T-helper 1 cell treated with Interleukin-12 subunit alpha and Interleukin-12 subunit beta and Interleukin-4 antibody, amounts not matched to agents 30 ng/mL and 1 ng/mL, for 36 hours (primary cell): ENCODE data around the gene SNRPA. TPM values are rescaled to one million over a fixed set of nuclear protein-coding genes. Genes with fewer than 3 reads are reported as not detected.

ENCODE experiments used
- intact Hi-C: fragments of 100-400 bp; cut with micrococcal nuclease; formaldehyde crosslinking; loops from one replicate; pipeline ENCODE4 v1.15.1; 2024
- total RNA-seq: library from RNA; stranded (reverse); gene quantifications from 2 replicates; pipeline ENCODE4 v1.2.3, GENCODE V29; 2022

Gene SNRPA
- total RNA-seq, 1 donor from 2014 or later, result 142 TPM

DNA sequence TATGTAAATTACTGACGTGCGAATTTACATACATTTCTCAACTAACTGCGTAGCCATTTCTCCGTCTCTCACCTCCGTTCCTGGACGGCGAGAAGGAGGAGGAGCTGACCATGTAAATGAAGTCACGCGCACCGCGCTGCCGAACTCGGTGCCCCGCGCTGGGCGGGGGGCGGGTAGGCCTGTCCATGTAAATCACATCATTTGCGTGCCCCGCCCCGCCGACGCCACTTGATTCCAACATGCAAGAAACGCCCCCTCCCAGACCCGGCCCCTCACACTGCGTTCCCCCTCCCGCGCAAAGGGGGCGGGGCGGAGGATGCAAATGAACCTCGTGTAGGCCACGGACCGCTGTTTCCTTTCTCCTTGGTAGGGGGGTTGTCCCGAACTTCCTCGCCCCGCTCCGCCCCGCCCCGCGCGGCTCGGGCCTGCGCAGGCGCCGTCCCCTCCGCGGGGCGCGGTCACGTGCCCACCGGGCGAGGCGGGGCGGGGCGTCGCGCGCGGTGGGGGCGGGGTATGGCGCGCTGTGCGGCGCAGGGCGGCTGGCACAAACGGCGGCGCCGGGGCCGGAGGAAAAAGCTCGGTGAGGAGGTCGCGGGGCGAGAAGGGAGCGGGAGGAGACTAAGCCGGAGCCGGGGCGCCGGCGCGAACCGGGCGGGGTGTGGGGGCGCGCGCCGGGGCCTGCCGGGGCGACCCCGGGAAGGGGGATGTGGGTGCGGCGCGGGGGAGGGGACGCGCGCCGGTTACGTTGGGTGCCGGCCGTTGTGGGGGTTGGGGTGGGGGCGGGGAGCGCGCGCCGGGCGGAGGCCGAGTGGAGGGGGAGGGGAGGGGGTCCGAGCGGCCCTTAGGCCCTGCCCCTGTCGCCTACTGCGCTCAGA lies 47.9 kb downstream of the SNRPA start, which contains the start of gene EGLN2:
Gene EGLN2 (plus strand): TSS at position 509 of the 875 bp plus-strand sequence. CDS start 1,382 bp downstream, outside the sequence.
- intact Hi-C loops, result loop anchor here (1.0 to 5.0 kb wide), 16 partner anchors 7 to 553 kb away; partner anchors contain the start of genes ACTMAP, BLVRB, C19orf47 and NUMBL

DNA sequence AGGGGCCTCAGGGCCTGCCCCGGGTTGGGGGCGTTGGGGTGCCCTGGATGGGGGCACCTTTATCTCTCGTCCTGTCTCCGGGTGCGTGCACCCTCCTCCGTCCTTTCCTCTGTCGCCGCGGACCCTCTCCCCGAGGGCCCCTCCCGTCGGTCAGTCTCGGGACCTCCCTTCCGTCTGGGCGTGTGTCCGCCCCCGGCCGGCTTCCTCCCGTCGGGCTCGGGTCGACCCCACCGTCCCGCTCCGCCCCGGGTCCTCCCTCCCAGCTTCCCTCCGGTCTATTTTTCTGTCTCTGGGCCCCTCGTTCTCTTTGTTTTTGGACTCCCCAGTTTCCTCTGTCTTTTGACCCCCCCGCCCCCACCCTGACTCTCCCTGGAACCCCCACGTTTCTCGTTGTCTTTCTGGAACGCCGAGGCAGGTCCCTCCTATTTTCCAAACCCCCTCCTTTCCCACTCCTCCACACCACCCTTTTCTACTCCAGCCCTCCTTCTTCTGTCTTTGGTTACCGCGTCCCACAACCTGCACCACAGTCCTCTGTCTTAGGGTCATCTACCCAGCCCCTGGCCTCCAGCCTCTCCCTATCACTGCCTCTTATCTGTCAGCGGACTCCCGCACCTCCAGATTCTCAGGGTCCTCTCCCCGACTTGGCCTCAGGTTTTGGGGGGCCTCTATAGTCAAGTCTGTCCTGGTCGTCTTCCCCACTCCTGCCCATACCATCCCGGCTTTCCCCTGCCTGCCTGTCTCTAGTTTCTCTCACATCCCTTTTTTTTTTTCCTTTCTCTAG lies 48.7 kb downstream of the SNRPA start:
- intact Hi-C loops, result loop anchor here (2.0 to 5.0 kb wide), 5 partner anchors 195 to 553 kb away; partner anchors contain the start of genes C19orf47, PLD3 and TGFB1

DNA sequence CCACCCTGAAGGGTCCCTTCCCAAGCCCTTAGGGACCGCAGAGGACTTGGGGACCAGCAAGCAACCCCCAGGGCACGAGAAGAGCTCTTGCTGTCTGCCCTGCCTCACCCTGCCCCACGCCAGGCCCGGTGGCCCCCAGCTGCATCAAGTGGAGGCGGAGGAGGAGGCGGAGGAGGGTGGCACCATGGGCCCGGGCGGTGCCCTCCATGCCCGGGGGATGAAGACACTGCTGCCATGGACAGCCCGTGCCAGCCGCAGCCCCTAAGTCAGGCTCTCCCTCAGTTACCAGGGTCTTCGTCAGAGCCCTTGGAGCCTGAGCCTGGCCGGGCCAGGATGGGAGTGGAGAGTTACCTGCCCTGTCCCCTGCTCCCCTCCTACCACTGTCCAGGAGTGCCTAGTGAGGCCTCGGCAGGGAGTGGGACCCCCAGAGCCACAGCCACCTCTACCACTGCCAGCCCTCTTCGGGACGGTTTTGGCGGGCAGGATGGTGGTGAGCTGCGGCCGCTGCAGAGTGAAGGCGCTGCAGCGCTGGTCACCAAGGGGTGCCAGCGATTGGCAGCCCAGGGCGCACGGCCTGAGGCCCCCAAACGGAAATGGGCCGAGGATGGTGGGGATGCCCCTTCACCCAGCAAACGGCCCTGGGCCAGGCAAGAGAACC lies 49.5 kb downstream of the SNRPA start:
- intact Hi-C loops, result loop anchor here (5.0 kb wide), 1 partner anchor 507 kb away; no protein-coding TSS in a partner anchor

GRCh38 chr19:40800997-40801377 lies 50.0 kb downstream of the SNRPA start:
- intact Hi-C loops, result loop anchor here (5.0 kb wide), 1 partner anchor 506 kb away; no protein-coding TSS in a partner anchor

GRCh38 chr19:40801426-40802299 lies 50.7 kb downstream of the SNRPA start:
- intact Hi-C loops, result loop anchor here (1.0 to 5.0 kb wide), 2 partner anchors 9 to 506 kb away; no protein-coding TSS in a partner anchor

- intact Hi-C loops, result loop anchor here (1.0 to 5.0 kb wide), 2 partner anchors 8 to 505 kb away; no protein-coding TSS in a partner anchor
Measured at GRCh38 chr19:40802300-40803169, 51.5 kb downstream of the SNRPA start.

DNA sequence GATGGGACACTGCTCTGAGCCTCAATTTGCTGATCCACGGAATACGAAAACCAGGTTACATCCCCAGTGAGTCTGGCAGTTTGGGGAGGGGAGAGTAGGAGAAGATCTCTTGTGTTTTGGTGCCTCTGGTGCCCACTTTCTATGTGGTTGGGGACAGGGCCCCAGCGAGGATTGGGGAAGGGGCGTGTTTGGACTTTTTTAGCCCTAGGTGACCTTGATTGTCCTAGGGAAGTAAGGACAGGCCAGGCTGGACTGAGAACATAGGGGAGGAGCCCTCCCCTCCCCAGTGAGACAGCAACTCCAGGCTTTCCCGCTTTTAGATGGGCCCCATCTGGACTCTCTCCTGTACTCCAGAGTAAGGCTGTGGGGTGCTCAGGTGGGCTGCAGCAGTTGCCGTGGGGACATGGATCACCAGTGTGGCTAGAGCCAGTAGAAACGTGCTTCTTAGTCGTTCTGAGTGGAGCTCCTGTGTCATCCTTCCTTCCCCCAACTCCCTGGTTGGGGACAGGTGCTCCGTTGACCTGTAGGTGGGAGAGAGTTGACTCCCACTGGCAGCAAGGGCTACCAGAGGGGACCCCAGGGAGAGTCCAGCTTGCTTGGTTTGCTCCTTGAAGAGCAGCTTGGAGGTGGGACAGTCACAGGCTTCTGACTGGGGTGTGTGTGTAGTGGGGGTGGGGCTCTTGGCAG lies 52.3 kb downstream of the SNRPA start:
- intact Hi-C loops, result loop anchor here (5.0 kb wide), 1 partner anchor 504 kb away; no protein-coding TSS in a partner anchor

DNA sequence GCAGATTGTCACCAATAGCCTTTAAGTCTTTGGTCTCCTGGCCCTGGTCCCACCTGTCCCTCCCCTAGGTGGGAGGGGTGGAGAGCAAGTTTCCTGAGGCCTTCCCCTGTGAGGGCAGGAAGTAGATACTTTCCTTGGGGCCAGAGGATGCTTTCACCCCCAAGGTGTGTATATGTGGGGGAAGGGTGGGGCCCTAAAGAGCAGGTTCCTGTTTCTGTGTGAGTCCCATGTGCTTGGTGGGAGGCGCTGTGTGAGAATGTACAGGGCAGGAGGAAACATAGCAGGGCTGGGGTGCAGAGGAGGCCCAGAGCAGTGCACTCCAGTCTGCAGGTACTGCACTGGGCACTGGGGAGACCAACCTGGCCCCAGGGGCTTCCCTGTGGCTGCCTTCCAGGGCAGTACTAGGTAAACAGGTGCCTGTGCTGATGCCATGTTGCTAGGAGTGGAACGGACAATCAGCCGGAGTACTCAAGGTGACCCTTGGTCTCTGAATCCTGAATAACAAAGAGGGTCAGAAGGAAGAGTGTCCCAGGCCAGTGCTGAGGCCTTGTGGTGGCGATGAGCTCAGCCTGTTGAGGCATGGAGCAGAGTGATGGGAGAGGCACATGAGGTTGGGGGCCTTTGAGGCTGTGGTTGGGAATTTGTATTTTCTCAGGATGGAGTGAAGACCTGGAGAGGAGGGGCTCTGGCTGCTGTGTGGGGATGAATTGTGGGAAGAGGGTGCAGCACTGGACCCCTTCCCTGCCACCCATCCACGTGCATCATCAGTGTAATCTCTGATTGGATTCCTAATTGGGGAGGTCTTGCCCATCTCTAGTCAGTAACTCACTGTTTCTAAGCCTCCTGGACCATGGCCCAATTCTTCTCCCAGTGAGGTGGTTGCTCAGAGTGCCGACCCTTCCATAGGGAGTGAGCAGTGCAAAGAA lies 53.1 kb downstream of the SNRPA start:
- intact Hi-C loops, result loop anchor here (5.0 kb wide), 1 partner anchor 503 kb away; no protein-coding TSS in a partner anchor

- intact Hi-C loops, result loop anchor here (1.0 to 5.0 kb wide), 3 partner anchors 88 to 502 kb away; partner anchors contain the start of gene ITPKC
Measured at GRCh38 chr19:40804783-40805242, 53.8 kb downstream of the SNRPA start.

DNA sequence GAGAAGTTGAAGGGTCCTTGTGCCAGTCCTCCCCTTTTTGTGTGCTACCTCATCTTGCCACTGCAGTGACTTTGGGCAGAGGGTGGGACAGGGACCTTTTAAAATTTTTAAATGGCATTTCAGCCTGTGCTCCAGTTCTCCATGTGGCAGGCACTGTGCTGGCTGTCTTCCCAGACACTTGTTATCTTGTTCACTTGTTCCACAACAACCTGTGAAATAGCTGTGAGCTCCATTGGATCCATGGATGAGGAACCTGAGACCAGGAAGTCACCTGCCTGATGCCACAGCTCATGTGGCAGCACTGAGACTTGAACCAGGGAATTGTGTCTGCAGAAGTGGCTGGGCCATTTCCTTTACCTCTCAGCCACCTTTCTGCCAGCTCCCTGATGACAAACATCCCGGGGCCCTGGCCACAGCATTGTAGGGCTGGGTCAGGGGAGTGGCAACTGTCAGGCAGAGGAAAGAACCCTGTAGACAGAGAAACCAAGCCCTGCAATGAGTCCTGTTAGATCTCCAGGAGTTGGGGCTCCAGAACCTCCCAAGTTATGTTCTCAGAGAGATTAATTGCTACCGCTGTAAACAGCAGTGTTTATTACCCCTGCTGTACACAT lies 54.4 kb downstream of the SNRPA start:
- intact Hi-C loops, result loop anchor here (1.0 to 5.0 kb wide), 2 partner anchors 88 to 337 kb away; partner anchors contain the start of gene ITPKC

DNA sequence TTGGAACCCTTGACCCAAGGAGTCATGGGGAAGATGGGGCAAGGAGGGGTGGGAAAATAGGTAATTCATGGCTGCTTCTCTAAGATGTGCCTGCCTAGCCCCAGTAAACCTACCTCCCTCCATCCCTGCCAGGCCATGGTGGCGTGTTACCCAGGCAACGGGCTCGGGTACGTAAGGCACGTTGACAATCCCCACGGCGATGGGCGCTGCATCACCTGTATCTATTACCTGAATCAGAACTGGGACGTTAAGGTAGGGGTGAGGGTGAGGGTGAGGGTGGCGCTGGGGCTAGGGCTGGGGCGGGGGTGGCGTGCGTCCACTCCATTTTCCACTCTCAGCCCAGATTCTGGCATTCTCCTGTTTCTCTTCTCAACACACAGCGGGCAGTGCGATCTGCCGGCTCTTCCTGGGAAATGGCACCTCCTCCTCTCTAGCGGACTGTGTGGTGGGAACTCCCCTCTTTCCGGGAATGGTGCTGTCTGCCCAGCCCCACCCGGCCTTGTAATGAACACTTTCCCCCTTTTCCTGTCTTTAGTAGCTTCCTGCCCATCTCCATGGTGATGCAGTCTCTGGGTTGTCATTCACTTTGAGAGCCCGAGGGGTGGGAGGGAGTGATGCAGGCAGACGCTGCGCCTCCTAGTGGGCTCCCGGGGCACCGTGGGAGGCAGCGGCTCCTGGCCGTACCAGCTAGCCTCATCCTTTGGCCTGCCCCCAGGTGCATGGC lies 55.6 kb downstream of the SNRPA start:
- intact Hi-C loops, result loop anchor here (1.0 to 5.0 kb wide), 5 partner anchors 8 to 336 kb away; partner anchors contain the start of genes ACTMAP, RAB4B and SNRPA

DNA sequence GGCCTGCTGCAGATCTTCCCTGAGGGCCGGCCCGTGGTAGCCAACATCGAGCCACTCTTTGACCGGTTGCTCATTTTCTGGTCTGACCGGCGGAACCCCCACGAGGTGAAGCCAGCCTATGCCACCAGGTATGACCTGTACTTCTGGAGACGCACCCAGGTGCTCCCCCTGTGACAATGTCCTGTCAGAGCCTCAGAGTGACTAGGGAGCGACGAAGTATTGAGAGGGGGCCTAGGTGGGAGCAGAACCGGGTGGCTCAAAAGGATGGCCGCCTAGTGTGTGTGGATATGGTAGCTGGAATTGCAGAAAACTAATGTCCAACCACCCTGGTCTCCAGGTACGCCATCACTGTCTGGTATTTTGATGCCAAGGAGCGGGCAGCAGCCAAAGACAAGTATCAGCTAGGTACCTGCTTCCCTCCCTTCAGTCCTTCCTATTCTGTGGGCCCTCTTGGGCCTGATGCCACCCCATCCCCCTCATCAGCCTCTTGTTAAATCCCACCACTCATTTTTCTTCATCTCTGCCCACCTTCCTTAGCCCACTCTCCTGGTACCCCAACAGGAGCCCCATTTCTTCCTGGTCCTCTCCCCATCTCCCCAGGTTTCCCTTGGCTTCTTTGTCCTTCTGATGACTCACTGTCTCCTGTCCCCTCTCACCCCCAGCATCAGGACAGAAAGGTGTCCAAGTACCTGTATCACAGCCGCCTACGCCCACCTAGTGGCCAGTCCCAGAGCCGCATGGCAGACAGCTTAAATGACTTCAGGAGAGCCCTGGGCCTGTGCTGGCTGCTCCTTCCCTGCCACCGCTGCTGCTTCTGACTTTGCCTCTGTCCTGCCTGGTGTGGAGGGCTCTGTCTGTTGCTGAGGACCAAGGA lies 56.4 kb downstream of the SNRPA start:
- intact Hi-C loops, result loop anchor here (1.0 to 5.0 kb wide), 3 partner anchors 57 to 335 kb away; partner anchors contain the start of genes ACTMAP and SNRPA

- intact Hi-C loops, result loop anchor here (5.0 kb wide), 1 partner anchor 334 kb away; no protein-coding TSS in a partner anchor
Measured at GRCh38 chr19:40808021-40808325, 57.0 kb downstream of the SNRPA start.

DNA sequence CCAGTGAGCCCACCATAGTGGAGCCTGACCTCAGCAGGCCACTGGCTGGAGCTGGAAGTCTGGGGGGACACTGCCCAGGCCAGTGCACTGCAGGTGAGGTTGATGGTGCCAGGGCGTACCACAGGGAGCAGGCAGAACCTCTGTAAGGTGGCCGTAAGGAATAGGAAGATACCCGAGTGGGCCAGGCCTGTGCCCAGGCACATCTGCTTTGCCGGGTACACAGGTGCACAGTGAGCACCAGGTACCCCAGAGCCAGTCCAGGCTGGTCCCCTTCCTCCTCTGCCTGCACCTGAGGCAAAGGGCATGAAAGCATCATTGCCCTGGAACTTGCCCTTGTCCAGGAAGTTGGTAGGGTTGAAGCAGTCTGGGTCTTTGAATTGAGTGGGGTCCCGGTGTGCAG lies 57.5 kb downstream of the SNRPA start:
- intact Hi-C loops, result loop anchor here (5.0 kb wide), 1 partner anchor 334 kb away; no protein-coding TSS in a partner anchor
